ENCODE measurements around the gene TTC13. TPM values are rescaled to one million over a fixed set of nuclear protein-coding genes. Genes with fewer than 3 reads are reported as not detected.

TTC13 gene
- total and polyA plus RNA-seq, 11 donors, result 3.7 to 9.6 (median 6.9) TPM

GRCh38 chr1:230868736-230869385, 109.8 kb downstream of the TTC13 start:
- H3K4me3 ChIP-seq, result peak overlapping the region; percentile 44 to 98 (median 88)
- 5 to 7% (median 6%) methylated on average over 19 to 40 of the region's 40 CpGs for WGBS, 4 donors

GRCh38 chr1:230867903-230868735, 110.5 kb downstream of the TTC13 start, which contains the start of gene C1orf198:
TSS of gene C1orf198 (minus strand) at chr1:230868521. CDS start at chr1:230868512, 9 bp downstream.
- TF ChIP-seq POLR2A (IDR thresholded peaks at IDR 0.05) (peak in 1 of 2 donors; percentile 73), CTCF (IDR thresholded peaks at IDR 0.05) (no peak)
- peak; percentile 26 to 94 (median 86) for ATAC-seq
- 0 to 1% (median 1%) methylated on average over 22 to 96 of the region's 96 CpGs for WGBS, 4 donors
- DNase-seq, result peak; percentile 76 to 89 (median 85)
- Histone ChIP-seq H3K4me1 (peaks cover 7 to 62% (median 43%) of the 10 kb centered on the region in 12 donors), H3K36me3 (no peaks in the 10 kb centered on the region), H3K27ac (peak within 1 kb of the TSS; percentile 75 to 97 (median 88)), H3K4me3 (peak within 1 kb of the TSS; percentile 69 to 98 (median 91)), H3K9me3 (no peaks in the 10 kb centered on the region), H3K27me3 (no peaks in the 10 kb centered on the region)
- intact Hi-C loops (cut with DNase I), result loop anchor here in 8 of 10 donors (2.0 to 10.0 kb wide), 7 partner anchors 41 to 109 kb away; partner anchors contain the start of genes ARV1 (in 1 of the 8) and TTC13 (in 1 of the 8)

More at GRCh38 chr1:230868736-230869385, 109.8 kb downstream of the TTC13 start:
- peak in 1 of 2 donors; percentile 24 for TF ChIP-seq POLR2A (IDR thresholded peaks at IDR 0.05)
- TF ChIP-seq CTCF (IDR thresholded peaks at IDR 0.05), result no peak
- no peaks in the 10 kb centered on the region for H3K36me3 ChIP-seq
- H3K27me3 ChIP-seq, result no peaks in the 10 kb centered on the region
- ATAC-seq, result peak; percentile 14 to 77 (median 63)
- peak overlapping the region; percentile 75 to 97 (median 88) for H3K27ac ChIP-seq
- intact Hi-C loops (cut with DNase I), result loop anchor here in 8 of 10 donors (2.0 to 10.0 kb wide), 7 partner anchors 42 to 108 kb away; partner anchors contain the start of genes ARV1 (in 1 of the 8) and TTC13 (in 1 of the 8)
- DNase-seq, result peak in 4 of 5 donors; percentile 51 to 79 (median 74)
- no peaks in the 10 kb centered on the region for H3K9me3 ChIP-seq
- peaks cover 7 to 55% (median 35%) of the 10 kb centered on the region in 12 donors for H3K4me1 ChIP-seq

GRCh38 chr1:230867101-230867902, 111.4 kb downstream of the TTC13 start:
- WGBS, 4 donors, result 5 to 8% (median 7%) methylated on average over 17 of the region's 17 CpGs
- intact Hi-C loops (cut with DNase I), result loop anchor here in 8 of 10 donors (5.0 to 10.0 kb wide), 6 partner anchors 40 to 110 kb away; partner anchors contain the start of genes ARV1 (in 1 of the 8) and TTC13 (in 1 of the 8)
- Histone ChIP-seq H3K27ac (peak overlapping the region; percentile 75 to 97 (median 88)), H3K4me1 (peaks cover 7 to 70% (median 49%) of the 10 kb centered on the region in 12 donors), H3K27me3 (no peaks in the 10 kb centered on the region), H3K9me3 (no peaks in the 10 kb centered on the region), H3K36me3 (no peaks in the 10 kb centered on the region), H3K4me3 (peak overlapping the region; percentile 69 to 98 (median 91))
- TF ChIP-seq CTCF (IDR thresholded peaks at IDR 0.05) (no peak), POLR2A (IDR thresholded peaks at IDR 0.05) (no peak)
- DNase-seq, result no peak
- peak in 2 of 4 donors; percentile 3 to 10 for ATAC-seq
